SIG-M5 treated with dmso at 0.1 percent for 504 hours (cell line): Measurements from ENCODE around the gene SARDH.

Source experiments
- DNase-seq: peaks from one replicate; lab custom pipeline; 2025; ENCODE audit not compliant: unreplicated experiment; lab: John Stamatoyannopoulos, UW

SARDH gene

GRCh38 chr9:133734590-133735414 lies 3.4 kb downstream of the SARDH start:
- DNase-seq, result no peak

- DNase-seq, result no peak
These were observed 4.2 kb downstream of the SARDH start for GRCh38 chr9:133733796-133734533.

- DNase-seq, result no peak
These were observed 4.7 kb downstream of the SARDH start for GRCh38 chr9:133733421-133733795.

- no peak for DNase-seq
These were observed 5.3 kb downstream of the SARDH start for GRCh38 chr9:133732639-133733408.

GRCh38 chr9:133731876-133732638 lies 6.1 kb downstream of the SARDH start:
- peak; percentile 51 for DNase-seq

- DNase-seq, result no peak
These were observed 7.0 kb downstream of the SARDH start for GRCh38 chr9:133730994-133731715.

GRCh38 chr9:133729617-133730281 lies 8.4 kb downstream of the SARDH start:
- DNase-seq, result no peak

GRCh38 chr9:133728856-133729616 lies 9.1 kb downstream of the SARDH start:
- no peak for DNase-seq

GRCh38 chr9:133727876-133728441 lies 10.2 kb downstream of the SARDH start:
- DNase-seq, result no peak

GRCh38 chr9:133727277-133727875 lies 10.8 kb downstream of the SARDH start:
- DNase-seq, result no peak

- DNase-seq, result peak; percentile 1
These were observed 11.5 kb downstream of the SARDH start for GRCh38 chr9:133726401-133727276.

- no peak for DNase-seq
These were observed 12.3 kb downstream of the SARDH start for GRCh38 chr9:133725886-133726285.

- no peak for DNase-seq
These were observed 19.4 kb downstream of the SARDH start for GRCh38 chr9:133718563-133719315.

GRCh38 chr9:133717113-133718031 lies 20.8 kb downstream of the SARDH start:
- DNase-seq, result no peak

- DNase-seq, result no peak
These were observed 21.5 kb downstream of the SARDH start for GRCh38 chr9:133716564-133717112.
